Activated CD4-positive, alpha-beta T cell treated with anti-CD3 and anti-CD28 coated beads, Interleukin-2, Interleukin-4, amounts not matched to agents 100 ng/mL and 50 ng/mL, durations not matched to agents 16 hours and 8 hours (primary cell): ENCODE results near the gene RSPH3.
"Not testable (repeated sequence)": the region's sequence is repeated elsewhere in the genome, so short reads cannot be mapped to it uniquely, and the experiment has no call there.

Experiments
- DNase-seq: peaks from one replicate; pipeline ENCODE4 v3.0.0-alpha.2; 2020; ENCODE audit warnings: low spot score

RSPH3 gene

DNA sequence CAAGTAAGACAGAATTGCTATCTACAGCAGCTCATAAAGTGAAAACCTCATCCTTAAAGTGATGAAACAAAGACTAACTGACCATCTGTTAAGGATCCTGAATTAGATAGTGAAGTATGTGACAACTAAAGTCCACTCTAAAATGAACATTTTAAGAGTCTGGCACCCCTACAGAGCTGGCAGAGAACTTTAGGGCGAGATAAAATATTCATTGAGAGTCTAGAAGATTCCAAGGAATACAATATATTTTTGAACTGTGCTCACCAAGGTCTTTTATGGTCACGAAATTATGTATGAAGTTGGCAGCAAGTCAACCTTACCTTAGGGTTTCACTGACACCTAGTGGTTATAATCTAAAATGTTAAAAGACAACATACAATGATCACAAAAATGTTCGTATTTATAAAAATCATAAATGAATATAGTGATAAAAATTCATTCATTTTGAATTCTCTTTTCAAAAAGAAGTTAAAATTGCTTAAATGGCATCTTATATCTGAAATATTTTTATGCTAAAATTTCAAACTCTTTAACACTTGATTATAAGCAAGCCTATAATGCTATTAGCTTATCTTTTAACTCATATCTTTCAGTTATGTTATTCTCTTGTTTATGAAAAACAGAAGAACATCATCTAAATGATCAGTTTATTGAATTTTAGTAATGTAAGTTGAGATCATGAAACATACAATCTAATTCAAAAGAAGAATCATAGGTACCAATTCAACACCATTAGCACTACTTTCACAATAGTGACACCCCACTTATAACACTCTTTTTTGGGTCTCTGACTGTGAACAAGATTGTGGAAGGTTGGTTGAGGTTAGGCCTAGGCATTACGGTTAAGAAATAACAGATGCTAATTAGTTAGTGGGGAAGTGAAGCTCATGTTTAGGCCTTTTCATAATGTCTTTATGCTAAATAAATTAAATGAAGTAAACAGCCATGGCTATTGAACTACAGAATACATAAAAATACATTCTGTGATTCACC, 27.5 kb downstream of the RSPH3 start:
- DNase-seq = peak; percentile 50

DNA sequence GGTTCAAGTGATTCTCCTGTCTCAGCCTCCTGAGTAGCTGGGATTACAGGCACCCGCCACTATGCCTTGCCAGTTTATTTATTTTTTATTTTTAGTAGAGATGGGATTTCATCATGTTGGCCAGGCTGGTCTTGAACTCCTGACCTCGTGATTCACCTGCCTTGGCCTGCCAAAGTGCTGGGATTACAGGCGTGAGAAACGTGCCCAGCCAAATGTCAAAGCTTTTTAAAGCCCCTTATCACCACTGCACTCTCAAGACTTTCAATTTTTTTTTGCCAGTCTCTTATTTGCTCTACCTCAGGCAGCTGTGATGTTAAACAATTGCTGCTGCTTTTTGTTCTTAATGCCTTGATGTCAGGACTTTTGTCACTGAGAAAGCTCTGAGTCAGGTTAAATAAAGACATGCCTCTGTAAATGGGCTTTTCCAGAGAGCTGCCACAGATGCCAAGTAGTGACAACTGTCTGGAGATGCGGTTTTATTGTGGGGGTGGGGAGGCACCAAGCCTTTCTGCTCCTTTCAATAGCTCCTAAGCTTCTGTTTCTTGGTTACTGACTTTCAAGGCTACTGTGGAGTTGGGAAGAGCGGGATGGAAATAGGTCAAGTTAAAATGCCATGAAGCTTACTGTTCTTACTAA, 29.2 kb downstream of the RSPH3 start:
- DNase-seq = no peak

DNA sequence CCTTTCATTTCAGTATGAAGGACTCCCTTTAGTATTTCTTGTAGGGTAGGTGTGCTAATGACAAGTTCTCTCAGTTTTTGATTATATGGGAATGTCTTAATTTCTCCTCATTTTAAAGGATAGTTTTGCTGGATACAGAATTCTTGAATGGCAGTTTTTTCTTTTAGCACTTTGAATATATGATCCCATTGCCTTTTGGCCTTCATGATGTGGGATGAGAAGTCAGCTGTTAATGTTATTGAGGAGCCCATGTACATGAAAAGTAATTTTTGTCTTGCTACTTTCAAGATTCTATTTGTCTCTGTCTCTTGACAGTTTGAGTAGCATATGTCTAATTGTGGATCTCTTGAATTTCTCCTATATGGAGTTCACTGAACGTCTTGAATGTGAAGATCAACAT, 30.9 kb downstream of the RSPH3 start:
- no peak for DNase-seq

GRCh38 chr6:158963020-158963808, 36.8 kb downstream of the RSPH3 start:
- DNase-seq = no peak

GRCh38 chr6:158962371-158962770, 37.6 kb downstream of the RSPH3 start:
- DNase-seq = no peak

- no peak for DNase-seq
These were observed 40.0 kb downstream of the RSPH3 start for GRCh38 chr6:158960026-158960425.

- DNase-seq = no peak
These were observed 40.5 kb downstream of the RSPH3 start for GRCh38 chr6:158959552-158959951.

DNA sequence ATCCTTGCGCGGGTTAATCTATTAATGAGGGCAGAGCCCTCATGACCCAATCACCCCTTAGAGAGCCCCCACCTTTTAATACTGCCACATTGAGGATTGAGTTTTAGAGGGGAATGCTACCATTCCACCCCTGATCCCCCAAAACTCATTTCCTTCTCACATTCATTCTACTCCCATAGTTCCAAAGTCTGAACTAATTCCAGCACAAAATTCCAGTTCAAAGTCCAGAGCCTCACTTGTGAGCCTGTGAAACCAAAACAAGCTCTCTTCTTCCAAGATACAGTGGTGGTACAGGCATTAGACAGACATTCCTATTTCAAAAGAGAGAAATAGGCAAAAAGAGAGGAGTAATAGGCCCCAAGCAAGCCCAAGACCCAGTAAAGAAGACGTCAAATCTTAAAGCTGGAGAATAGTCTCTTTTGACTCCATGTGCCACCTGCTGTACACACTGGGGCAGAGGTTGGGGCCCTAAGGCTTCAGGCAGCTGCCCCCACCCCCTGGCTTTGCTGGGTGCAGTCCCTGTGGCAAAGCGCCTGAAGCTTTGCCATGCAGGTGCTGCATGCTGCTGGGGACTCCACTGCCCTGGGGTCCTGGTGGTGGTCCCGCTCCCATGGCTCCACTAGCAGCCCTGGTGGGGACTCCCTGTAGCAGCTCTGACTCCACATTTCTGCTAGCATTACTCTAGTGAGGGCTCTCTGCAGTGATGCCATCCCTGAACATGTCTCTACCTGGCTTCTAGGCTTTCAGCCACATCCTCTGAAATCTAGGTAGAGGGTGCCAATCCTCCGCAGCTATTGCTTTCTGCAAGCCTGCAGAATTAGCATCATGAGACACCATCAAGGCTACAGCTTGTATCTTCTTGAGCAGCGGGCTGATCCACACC, 41.3 kb downstream of the RSPH3 start:
- no peak for DNase-seq

GRCh38 chr6:158955255-158955654, 44.7 kb downstream of the RSPH3 start:
- peak; percentile 19 for DNase-seq

GRCh38 chr6:158954753-158955152, 45.2 kb downstream of the RSPH3 start:
- DNase-seq = no peak

GRCh38 chr6:158952011-158952410, 48.0 kb downstream of the RSPH3 start:
- DNase-seq = not testable (repeated sequence)

DNA sequence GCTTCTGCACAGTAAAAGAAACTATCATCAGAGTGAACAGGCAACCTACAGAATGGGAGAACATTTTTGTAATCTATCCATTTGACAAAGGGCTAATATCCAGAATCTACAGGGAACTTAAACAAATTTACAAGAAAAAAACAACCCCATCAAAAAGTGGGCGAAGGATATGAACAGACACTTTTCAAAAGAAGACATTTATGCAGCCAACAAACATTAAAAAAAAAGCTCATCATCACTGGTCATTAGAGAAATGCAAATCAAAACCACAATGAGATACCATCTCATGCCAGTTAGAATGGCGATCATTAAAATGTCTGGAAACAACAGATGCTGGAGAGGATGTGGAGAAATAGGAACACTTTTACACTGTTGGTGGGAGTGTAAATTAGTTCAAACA, 48.4 kb downstream of the RSPH3 start:
- DNase-seq = not testable (repeated sequence)

DNA sequence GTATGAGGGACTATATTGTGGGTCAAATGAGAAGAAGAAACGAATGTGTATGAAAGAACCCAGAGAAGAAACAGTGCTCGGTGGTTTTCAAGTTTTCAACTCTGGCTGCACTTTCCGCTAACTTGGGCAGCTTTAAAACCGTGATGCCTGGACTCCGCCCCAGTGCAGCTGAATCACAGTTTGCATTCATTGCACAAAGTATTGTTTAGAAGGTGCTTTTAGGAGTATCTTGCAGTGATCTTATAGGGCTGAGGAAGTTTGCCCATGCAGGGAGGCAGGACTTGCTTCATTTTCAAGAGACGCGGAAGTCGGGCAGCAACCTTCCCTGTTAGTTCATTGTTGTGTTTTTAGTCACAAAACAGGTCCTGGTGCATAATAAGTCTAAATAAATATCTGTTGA, 52.7 kb downstream of the RSPH3 start:
- no peak for DNase-seq

GRCh38 chr6:158943380-158944032, 56.5 kb downstream of the RSPH3 start:
- no peak for DNase-seq

- no peak for DNase-seq
These were observed 57.7 kb downstream of the RSPH3 start for GRCh38 chr6:158942349-158942748.

DNA sequence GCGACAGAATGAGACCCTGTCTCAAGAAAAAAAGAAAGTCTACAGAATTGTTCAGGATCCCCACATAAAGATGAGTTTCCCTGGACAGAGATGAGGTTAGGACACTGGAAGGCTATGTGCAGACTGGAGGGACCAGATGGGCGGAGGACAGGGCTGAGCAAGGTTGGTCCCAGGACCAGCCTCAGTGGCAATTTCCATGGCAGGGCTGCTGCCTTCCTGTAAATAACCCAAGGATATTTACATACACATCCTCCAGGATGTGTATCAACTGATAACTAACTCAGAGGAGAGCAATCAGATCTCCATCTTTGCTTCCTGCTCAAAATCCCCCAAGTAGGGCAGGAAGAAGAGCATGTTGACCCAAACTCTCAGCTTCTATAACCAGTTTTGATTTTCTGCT, 58.8 kb downstream of the RSPH3 start:
- no peak for DNase-seq

- no peak for DNase-seq
These were observed 60.5 kb downstream of the RSPH3 start for GRCh38 chr6:158939255-158940159.

GRCh38 chr6:158938811-158939254, 61.2 kb downstream of the RSPH3 start:
- DNase-seq = no peak

DNA sequence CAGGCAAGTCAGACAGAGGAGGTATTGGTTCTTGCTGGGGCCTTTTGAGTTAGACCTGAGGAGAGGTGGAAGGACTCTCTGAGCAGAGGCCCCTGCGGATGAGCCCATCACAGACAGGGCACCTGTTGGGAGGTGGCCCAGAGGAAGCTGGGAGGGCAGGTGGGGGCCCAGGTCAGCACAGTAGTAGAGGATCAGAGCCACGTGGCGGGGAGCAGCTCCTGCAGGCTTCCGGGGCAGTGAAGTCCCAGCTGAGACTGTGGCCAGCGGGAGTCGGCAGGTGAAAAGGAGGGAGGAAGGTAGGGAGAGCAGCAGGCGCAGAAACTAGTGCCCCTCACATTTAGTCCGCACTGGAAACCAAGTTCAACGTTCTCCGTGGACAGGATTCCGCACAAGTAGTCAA, 61.8 kb downstream of the RSPH3 start:
- no peak for DNase-seq

DNA sequence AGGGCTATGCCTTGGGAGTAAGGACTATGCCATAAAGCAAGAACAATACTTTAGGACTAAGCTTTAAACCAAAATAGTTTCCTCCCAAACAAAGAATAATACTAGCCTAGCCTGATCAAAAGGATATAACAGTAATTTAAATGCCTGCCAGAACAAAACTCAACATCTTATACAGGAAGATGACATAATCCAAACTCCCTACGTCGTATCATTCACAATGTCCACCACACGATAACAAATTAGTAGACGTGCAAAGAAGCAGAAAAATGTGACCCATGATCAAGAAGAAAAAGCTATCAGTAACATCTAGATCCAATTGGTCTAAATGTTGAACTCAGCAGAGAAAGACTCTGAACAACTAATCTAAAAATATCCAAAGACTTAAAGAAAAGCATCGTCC, 65.8 kb downstream of the RSPH3 start:
- no peak for DNase-seq
